NCI-H2196 (cell line): ENCODE measurements around the gene ERICH6B.
"Not testable (repeated sequence)": the region's sequence is repeated elsewhere in the genome, so short reads cannot be mapped to it uniquely, and the experiment has no call there.

ENCODE experiments used
- DNase-seq: peaks from one replicate; lab custom pipeline; 2025; ENCODE audit not compliant: unreplicated experiment; lab: John Stamatoyannopoulos, UW

The ERICH6B gene

GRCh38 chr13:45615501-45616101 lies at the start of gene ERICH6B:
Gene ERICH6B, minus strand, starts transcription at chr13:45615739. Its CDS starts 18,734 bp downstream, at chr13:45597005.
- DNase-seq: no peak

GRCh38 chr13:45662903-45663302 lies 47.4 kb upstream of the ERICH6B start:
- DNase-seq: not testable (repeated sequence)

GRCh38 chr13:45662162-45662561 lies 46.6 kb upstream of the ERICH6B start:
- DNase-seq: no peak

GRCh38 chr13:45660458-45660857 lies 44.9 kb upstream of the ERICH6B start:
- DNase-seq: not testable (repeated sequence)

- DNase-seq: no peak
Measured at GRCh38 chr13:45659536-45659935, 44.0 kb upstream of the ERICH6B start.

- DNase-seq: no peak
Measured at GRCh38 chr13:45658586-45659235, 43.2 kb upstream of the ERICH6B start.

GRCh38 chr13:45654633-45655349 lies 39.3 kb upstream of the ERICH6B start:
- DNase-seq: no peak

GRCh38 chr13:45645263-45645662 lies 29.7 kb upstream of the ERICH6B start:
- DNase-seq: not testable (repeated sequence)

GRCh38 chr13:45642159-45642558 lies 26.6 kb upstream of the ERICH6B start:
- DNase-seq: not testable (repeated sequence)

- not testable (repeated sequence) for DNase-seq
Measured at GRCh38 chr13:45635291-45635690, 19.8 kb upstream of the ERICH6B start.

- DNase-seq: no peak
Measured at GRCh38 chr13:45630791-45631190, 15.3 kb upstream of the ERICH6B start.

GRCh38 chr13:45629940-45630339 lies 14.4 kb upstream of the ERICH6B start:
- DNase-seq: no peak

GRCh38 chr13:45628094-45628493 lies 12.6 kb upstream of the ERICH6B start:
- DNase-seq: no peak

GRCh38 chr13:45627656-45628055 lies 12.1 kb upstream of the ERICH6B start:
- DNase-seq: no peak

GRCh38 chr13:45626731-45627374 lies 11.3 kb upstream of the ERICH6B start:
- DNase-seq: no peak

GRCh38 chr13:45623516-45624090 lies 8.1 kb upstream of the ERICH6B start:
- peak; percentile 3 for DNase-seq

GRCh38 chr13:45621950-45622349 lies 6.4 kb upstream of the ERICH6B start:
- no peak for DNase-seq

- no peak for DNase-seq
Measured at GRCh38 chr13:45607931-45608330, 7.6 kb downstream of the ERICH6B start.

- DNase-seq: no peak
Measured at GRCh38 chr13:45604892-45605291, 10.6 kb downstream of the ERICH6B start.

GRCh38 chr13:45603338-45603737 lies 12.2 kb downstream of the ERICH6B start:
- no peak for DNase-seq
